Caki2 (cell line): ENCODE results near the gene SCNN1G. TPM values are rescaled to one million over a fixed set of nuclear protein-coding genes. Genes with fewer than 3 reads are reported as not detected.
A peak's percentile ranks its signal among the peaks of the same experiment; 100 is the strongest.
"Not testable (repeated sequence)": the region's sequence is repeated elsewhere in the genome, so short reads cannot be mapped to it uniquely, and the experiment has no call there.

Experiments
- DNase-seq: peaks from one replicate; pipeline ENCODE4 v3.0.0-alpha.2; 2015; ENCODE audit warnings: low read depth
- in situ Hi-C: cut with HindIII; loops from 2 replicates; pipeline ENCODE4 v1.10.0; 2016; ENCODE audit warnings: low sequenced_read_pairs, low pct_unique_long_range_greater_than_20kb, mixed read lengths
- total RNA-seq: library from RNA; depleted of rRNA; stranded (reverse); fragments of >200 nt; shearing (Covaris generic); gene quantifications from 2 replicates; pipeline ENCODE4 v1.2.3, GENCODE V29; 2014; ENCODE audit warnings: low replicate concordance; rRNA removed

Gene SCNN1G
- 0.30 TPM in 1 of 2 replicates, not detected in the other for total RNA-seq

- peak; percentile 23 for DNase-seq
- in situ Hi-C loops, result no loop called here
These were observed at the start of gene SCNN1G for GRCh38 chr16:23182679-23183542. TSS of gene SCNN1G (plus strand) at chr16:23182745. CDS start at chr16:23186272, 3,527 bp downstream.

- in situ Hi-C loops, result no loop called here
- DNase-seq, result no peak
These were observed 49.6 kb upstream of the SCNN1G start for GRCh38 chr16:23132775-23133463.

- no peak for DNase-seq
- in situ Hi-C loops, result no loop called here
These were observed 48.3 kb upstream of the SCNN1G start for GRCh38 chr16:23134274-23134673.

- no peak for DNase-seq
- in situ Hi-C loops, result no loop called here
These were observed 45.3 kb upstream of the SCNN1G start for GRCh38 chr16:23137256-23137655.

- no peak for DNase-seq
- in situ Hi-C loops, result no loop called here
These were observed 44.7 kb upstream of the SCNN1G start for GRCh38 chr16:23137818-23138217.

GRCh38 chr16:23140107-23140506 lies 42.4 kb upstream of the SCNN1G start:
- no peak for DNase-seq
- in situ Hi-C loops, result no loop called here

- in situ Hi-C loops, result no loop called here
- no peak for DNase-seq
These were observed 41.5 kb upstream of the SCNN1G start for GRCh38 chr16:23141033-23141432.

- DNase-seq, result no peak
- in situ Hi-C loops, result no loop called here
These were observed 41.0 kb upstream of the SCNN1G start for GRCh38 chr16:23141500-23141899.

- in situ Hi-C loops, result no loop called here
- DNase-seq, result no peak
These were observed 40.4 kb upstream of the SCNN1G start for GRCh38 chr16:23141959-23142740.

GRCh38 chr16:23143391-23143790 lies 39.2 kb upstream of the SCNN1G start:
- in situ Hi-C loops, result no loop called here
- no peak for DNase-seq

GRCh38 chr16:23144393-23144792 lies 38.2 kb upstream of the SCNN1G start:
- in situ Hi-C loops, DNase-seq: not testable (repeated sequence)

- peak; percentile 86 for DNase-seq
- in situ Hi-C loops, result no loop called here
These were observed 37.4 kb upstream of the SCNN1G start for GRCh38 chr16:23145186-23145585.

- in situ Hi-C loops, result no loop called here
- peak; percentile 89 for DNase-seq
These were observed 36.9 kb upstream of the SCNN1G start for GRCh38 chr16:23145608-23146007.

GRCh38 chr16:23146877-23147601 lies 35.5 kb upstream of the SCNN1G start:
- peak; percentile 40 for DNase-seq
- in situ Hi-C loops, result no loop called here

GRCh38 chr16:23147666-23148065 lies 34.9 kb upstream of the SCNN1G start:
- DNase-seq, result peak; percentile 16
- in situ Hi-C loops, result no loop called here

- no peak for DNase-seq
- in situ Hi-C loops, result no loop called here
These were observed 34.4 kb upstream of the SCNN1G start for GRCh38 chr16:23148166-23148512.

- in situ Hi-C loops, result no loop called here
- DNase-seq, result peak; percentile 69
These were observed 33.9 kb upstream of the SCNN1G start for GRCh38 chr16:23148513-23149266.
